Nephron (organoid): ENCODE measurements around the gene CDH13.

Experiments used
- H3K27ac Mint-ChIP-seq, 3 experiments: 2 replicates each; pipeline ENCODE4 v1.8.0; 2020; ENCODE audit warnings: mixed read lengths in 3 of 3, mild to moderate bottlenecking in 2 of 3, moderate library complexity in 1 of 3
- H3K27me3 Mint-ChIP-seq: 2 replicates; pipeline ENCODE4 v1.8.0; 2021; ENCODE audit warnings: low read depth, mild to moderate bottlenecking, moderate library complexity, mixed read lengths
- H3K36me3 Mint-ChIP-seq: 2 replicates; pipeline ENCODE4 v1.8.0; 2020; ENCODE audit warnings: low read depth, mixed read lengths
- H3K4me1 Mint-ChIP-seq: 2 replicates; pipeline ENCODE4 v1.8.0; 2020; ENCODE audit warnings: mixed read lengths
- H3K4me3 Mint-ChIP-seq, 3 experiments: 2 replicates each; pipeline ENCODE4 v1.8.0; 2020; ENCODE audit warnings: mild to moderate bottlenecking in 3 of 3, mixed read lengths in 3 of 3, moderate library complexity in 2 of 3
- H3K9me3 Mint-ChIP-seq: 2 replicates; pipeline ENCODE4 v1.8.0; 2020; ENCODE audit warnings: mixed read lengths
- CTCF ChIP-seq, 3 experiments: fragments of 200-600 bp; sonication (generic); IDR thresholded peaks; one replicate each; pipeline ENCODE4 v1.5.0; 2021; ENCODE audit warnings: antibody characterized with exemption in 3 of 3; ENCODE audit not compliant: unreplicated experiment in 3 of 3

The CDH13 gene

GRCh38 chr16:82639263-82639662, 12.5 kb downstream of the CDH13 start:
- no peaks in the 10 kb centered on the region for H3K36me3 Mint-ChIP-seq

DNA sequence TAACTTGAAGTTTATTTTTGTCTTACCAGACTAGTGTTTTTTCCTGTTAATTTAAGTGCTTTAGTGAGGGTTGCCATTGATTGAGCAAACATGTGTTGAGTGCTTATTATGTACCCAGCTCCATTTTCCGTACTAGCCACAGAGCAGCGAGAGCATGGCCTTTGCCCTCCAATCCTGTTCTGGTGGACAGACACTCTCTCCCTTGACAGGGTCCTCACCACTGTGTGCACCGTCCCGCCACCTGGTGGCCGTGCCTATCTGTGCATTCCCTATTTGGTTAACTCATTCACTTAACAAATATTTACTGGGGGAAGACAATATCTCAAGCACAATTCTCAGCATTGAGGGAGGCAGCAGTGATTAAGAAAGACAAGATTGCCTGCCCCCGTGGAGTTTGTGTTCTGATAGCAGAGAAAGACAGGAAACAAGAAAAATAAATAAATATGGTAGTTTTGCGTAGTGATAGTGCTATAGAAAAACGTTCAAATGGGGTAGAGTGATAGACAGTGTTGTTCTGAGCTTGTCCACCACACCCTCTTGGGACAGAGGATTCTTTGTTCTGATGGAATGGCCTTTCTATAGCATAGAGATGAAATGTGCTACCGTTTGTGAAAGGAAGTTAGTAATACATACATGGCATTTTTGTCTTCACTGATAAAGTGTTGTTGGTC, 13.0 kb downstream of the CDH13 start:
- peaks cover 34% of the 10 kb centered on the region for H3K4me1 Mint-ChIP-seq
- peaks cover 7% of the 10 kb centered on the region for H3K27me3 Mint-ChIP-seq
- H3K36me3 Mint-ChIP-seq, result no peaks in the 10 kb centered on the region
- H3K27ac Mint-ChIP-seq, result no peak overlapping the region
- no peak overlapping the region for H3K4me3 Mint-ChIP-seq
- no peaks in the 10 kb centered on the region for H3K9me3 Mint-ChIP-seq
- peak; percentile 60 to 74 (median 66) for TF ChIP-seq CTCF (IDR thresholded peaks at IDR 0.05; ENCODE audit: unreplicated experiment in 3 of 3)

More at GRCh38 chr16:82639263-82639662, 12.5 kb downstream of the CDH13 start:
- H3K9me3 Mint-ChIP-seq, result no peaks in the 10 kb centered on the region
- peaks cover 7% of the 10 kb centered on the region for H3K27me3 Mint-ChIP-seq
- H3K27ac Mint-ChIP-seq, result no peak overlapping the region
- peaks cover 37% of the 10 kb centered on the region for H3K4me1 Mint-ChIP-seq
- H3K4me3 Mint-ChIP-seq, result no peak overlapping the region
- TF ChIP-seq CTCF (IDR thresholded peaks at IDR 0.05; ENCODE audit: unreplicated experiment in 3 of 3), result no peak

DNA sequence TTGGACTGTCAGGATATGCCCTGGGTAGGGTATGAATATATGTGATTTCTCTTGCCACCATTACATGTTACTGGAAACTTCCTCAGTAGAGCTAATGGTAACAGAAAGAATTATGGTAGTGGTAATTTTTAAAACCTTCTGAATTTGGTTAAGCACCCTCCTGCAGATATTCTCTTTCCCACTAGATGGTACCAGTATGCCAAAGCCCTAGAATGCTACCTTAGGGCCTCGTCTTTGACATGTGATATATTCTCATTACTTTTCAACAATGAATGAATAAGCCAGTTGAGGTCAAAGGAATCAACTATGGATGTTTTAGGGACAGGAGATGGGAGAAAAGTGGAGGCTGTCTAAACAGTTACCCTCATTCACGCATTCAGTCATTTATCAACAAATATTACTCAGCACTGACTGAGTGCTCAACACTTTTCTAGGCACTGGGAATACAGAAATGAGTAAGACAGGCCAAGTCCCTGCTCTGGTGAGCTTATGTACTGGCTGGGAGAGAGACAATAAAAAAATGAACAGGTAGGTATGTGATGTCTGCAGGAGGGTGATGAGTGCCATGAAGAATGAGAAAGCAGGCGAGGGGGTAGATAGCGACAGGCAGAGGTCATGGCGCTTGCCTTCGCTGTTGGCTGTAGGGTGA, 14.7 kb downstream of the CDH13 start:
- H3K27me3 Mint-ChIP-seq, result peaks cover 11% of the 10 kb centered on the region
- H3K9me3 Mint-ChIP-seq, result no peaks in the 10 kb centered on the region
- H3K27ac Mint-ChIP-seq, result no peak overlapping the region
- no peaks in the 10 kb centered on the region for H3K36me3 Mint-ChIP-seq
- TF ChIP-seq CTCF (IDR thresholded peaks at IDR 0.05; ENCODE audit: unreplicated experiment in 3 of 3), result peak in 1 of 3 experiments; percentile 14
- H3K4me3 Mint-ChIP-seq, result no peak overlapping the region
- peaks cover 26% of the 10 kb centered on the region for H3K4me1 Mint-ChIP-seq

GRCh38 chr16:82643136-82643535, 16.4 kb downstream of the CDH13 start:
- Mint-ChIP-seq H3K4me1 (peaks cover 22% of the 10 kb centered on the region), H3K27me3 (peaks cover 8% of the 10 kb centered on the region), H3K9me3 (no peaks in the 10 kb centered on the region), H3K4me3 (no peak overlapping the region), H3K27ac (peak overlapping the region in 1 of 3 experiments; percentile 32), H3K36me3 (no peaks in the 10 kb centered on the region)
- no peak for TF ChIP-seq CTCF (IDR thresholded peaks at IDR 0.05; ENCODE audit: unreplicated experiment in 3 of 3)

- TF ChIP-seq CTCF (IDR thresholded peaks at IDR 0.05; ENCODE audit: unreplicated experiment in 3 of 3), result no peak
- Mint-ChIP-seq H3K27me3 (peaks cover 7% of the 10 kb centered on the region), H3K27ac (no peak overlapping the region), H3K4me3 (no peak overlapping the region), H3K4me1 (peaks cover 17% of the 10 kb centered on the region), H3K36me3 (no peaks in the 10 kb centered on the region), H3K9me3 (no peaks in the 10 kb centered on the region)
Measured at GRCh38 chr16:82643936-82644630, 17.3 kb downstream of the CDH13 start.
